B cell (primary cell): ENCODE measurements around the gene CDKN1C.

Experiments used
- CTCF ChIP-seq: fragments of 200-600 bp; IDR thresholded peaks from one replicate; pipeline ENCODE4 v1.8.0; 2022; ENCODE audit warnings: antibody characterized with exemption, mild to moderate bottlenecking
- EZH2 ChIP-seq: IDR thresholded peaks from 2 replicates; pipeline ENCODE4 v1.6.1; 2012; ENCODE audit warnings: borderline replicate concordance, low read depth, mild to moderate bottlenecking, moderate library complexity, low read length; ENCODE audit not compliant: insufficient read depth, poor library complexity, severe bottlenecking

GRCh38 chr11:2932850-2933251, 47.3 kb upstream of the CDKN1C start:
- TF ChIP-seq CTCF (no peak), EZH2 (no peak)
